Endothelial cell of umbilical vein (primary cell): ENCODE measurements around the gene SCGN. TPM values are rescaled to one million over a fixed set of nuclear protein-coding genes. Genes with fewer than 3 reads are reported as not detected.

Experiments
- BruUV-seq: library from RNA; stranded (reverse); fragments of 400-500 nt; replicated peaks from 2 replicates; lab custom pipeline; 2021; lab: Mats Ljungman, UMichigan
- CTCF ChIA-PET: fragments of 300-600, 350-600 bp; sonication (Branson Sonifier 250); formaldehyde crosslinking; loops from one replicate; lab custom pipeline; 2021; ENCODE audit warnings: antibody characterized with exemption, inconsistent platforms; lab: Charles Lee
- POLR2A ChIA-PET: fragments of 300-600, 350-600 bp; sonication (Branson Sonifier 250); formaldehyde crosslinking; loops from one replicate; lab custom pipeline; 2021; ENCODE audit warnings: antibody characterized with exemption, inconsistent platforms; lab: Charles Lee
- DNase-seq: peaks from one replicate; pipeline ENCODE4 v3.0.0-alpha.2; 2011; ENCODE audit warnings: low read depth, low spot score
- FAIRE-seq: peaks from 2 replicates; lab custom pipeline; 2011; peaks lifted over from hg19 to GRCh38; lab: Jason Lieb, UNC
- H2AFZ ChIP-seq: 2 replicates; pipeline ENCODE4 v1.6.0; 2012; ENCODE audit warnings: low read depth, low read length, control low read depth, inconsistent platforms
- H3K27ac ChIP-seq: 2 replicates; pipeline ENCODE4 v1.5.1; 2011; ENCODE audit warnings: low read depth, mild to moderate bottlenecking, control low read depth, low read length, moderate library complexity; ENCODE audit not compliant: insufficient read depth
- H3K27me3 ChIP-seq, 2 experiments: 2 replicates each; pipeline versions ENCODE4 v1.6.0 to v1.6.1; 2011; ENCODE audit warnings: low read length in 2 of 2, mixed read lengths in 1 of 2; ENCODE audit not compliant: control insufficient read depth in 2 of 2, insufficient read depth in 2 of 2
- H3K36me3 ChIP-seq, 2 experiments: 2 replicates in 1 of 2; 3 replicates in 1 of 2; pipeline ENCODE4 v1.5.1; 2011; ENCODE audit warnings: low read length in 2 of 2, mild to moderate bottlenecking in 1 of 2, moderate library complexity in 1 of 2; ENCODE audit not compliant: control insufficient read depth in 2 of 2, insufficient read depth in 2 of 2; ENCODE audit errors: extremely low read depth in 1 of 2
- H3K4me1 ChIP-seq: 3 replicates; pipeline ENCODE4 v1.5.1; 2011; ENCODE audit warnings: mild to moderate bottlenecking, low read length; ENCODE audit not compliant: control insufficient read depth, insufficient read depth; ENCODE audit errors: extremely low read depth
- H3K4me2 ChIP-seq: 2 replicates; pipeline ENCODE4 v1.6.1; 2011; ENCODE audit warnings: low read length, control low read depth, mixed read lengths; ENCODE audit not compliant: insufficient read depth
- H3K4me3 ChIP-seq, 3 experiments: fragments of 200-600 bp in 1 of 3; sonication (generic), shearing (Covaris generic) in 1 of 3; replicated peaks in 1 of 3; 2 replicates each; pipeline ENCODE4 v1.5.1; 2011 to 2016; ENCODE audit warnings: control low read depth in 3 of 3, low read length in 3 of 3, mild to moderate bottlenecking in 2 of 3, inconsistent platforms in 1 of 3, low read depth in 1 of 3, moderate library complexity in 1 of 3; ENCODE audit not compliant: insufficient read depth in 1 of 3
- H3K79me2 ChIP-seq: 2 replicates; pipeline ENCODE4 v1.6.0; 2012; ENCODE audit warnings: low read length, inconsistent platforms; ENCODE audit not compliant: control insufficient read depth, insufficient read depth
- H3K9ac ChIP-seq: replicated peaks from 2 replicates; pipeline ENCODE3; 2011; ENCODE audit warnings: low read length, control low read depth; ENCODE audit not compliant: insufficient read depth; ENCODE audit errors: extremely low read depth
- H3K9me1 ChIP-seq: replicated peaks from 3 replicates; pipeline ENCODE4 v1.6.0; 2011; ENCODE audit warnings: mild to moderate bottlenecking, low read length; ENCODE audit not compliant: control insufficient read depth, insufficient read depth; ENCODE audit errors: extremely low read depth
- H3K9me3 ChIP-seq: replicated peaks from 2 replicates; pipeline ENCODE4 v1.5.1; 2012; ENCODE audit warnings: low read length, inconsistent platforms; ENCODE audit not compliant: control insufficient read depth, insufficient read depth
- H4K20me1 ChIP-seq: replicated peaks from 2 replicates; pipeline ENCODE3; 2011; ENCODE audit warnings: mild to moderate bottlenecking, low read length; ENCODE audit not compliant: control insufficient read depth, insufficient read depth; ENCODE audit errors: extremely low read depth
- CTCF ChIP-seq, 2 donors: IDR thresholded peaks; 1 replicate in 1 of 2; 2 replicates in 1 of 2; pipeline ENCODE4 v1.5.1; 2011; ENCODE audit warnings: low read length in 2 of 2, mild to moderate bottlenecking in 2 of 2, moderate library complexity in 2 of 2, control low read depth in 1 of 2, inconsistent platforms in 1 of 2, low read depth in 1 of 2; ENCODE audit not compliant: insufficient read depth in 1 of 2; ENCODE audit errors: extremely low read depth in 1 of 2
- EZH2 ChIP-seq: IDR thresholded peaks from 2 replicates; pipeline ENCODE4 v1.6.1; 2012; ENCODE audit warnings: borderline replicate concordance, low read depth, mild to moderate bottlenecking, moderate library complexity, low read length, inconsistent platforms; ENCODE audit not compliant: severe bottlenecking
- FOS ChIP-seq: IDR thresholded peaks from 2 replicates; pipeline ENCODE4 v1.6.1; 2011; ENCODE audit warnings: mild to moderate bottlenecking, low read length, moderate library complexity, borderline replicate concordance; ENCODE audit not compliant: insufficient read depth
- GATA2 ChIP-seq: IDR thresholded peaks from 2 replicates; pipeline ENCODE4 v1.7.0; 2011; ENCODE audit warnings: low read depth, mild to moderate bottlenecking, moderate library complexity, mixed read lengths, low read length; ENCODE audit not compliant: insufficient read length, insufficient read depth
- JUN ChIP-seq: IDR thresholded peaks from 2 replicates; pipeline ENCODE4 v1.6.1; 2011; ENCODE audit warnings: borderline replicate concordance, low read depth; ENCODE audit not compliant: insufficient read length, insufficient read depth
- MYC ChIP-seq: IDR thresholded peaks from one replicate; pipeline ENCODE4 v1.6.1; 2011; ENCODE audit warnings: mild to moderate bottlenecking, low read depth, low read length
- POLR2A ChIP-seq: IDR thresholded peaks from 2 replicates; pipeline ENCODE4 v1.6.1; 2012; ENCODE audit warnings: low read depth, mild to moderate bottlenecking, control low read depth, low read length
- POLR2AphosphoS5 ChIP-seq: IDR thresholded peaks from 2 replicates; pipeline ENCODE4 v1.6.1; 2012; ENCODE audit warnings: low read depth, mild to moderate bottlenecking, control low read depth, low read length, moderate library complexity; ENCODE audit not compliant: insufficient read depth
- dilution Hi-C: fragments of 300-500 bp; cut with MboI; formaldehyde crosslinking; loops from one replicate; pipeline ENCODE4 v1.15.0; 2019; ENCODE audit warnings: low sequenced_read_pairs; ENCODE audit not compliant: extremely low pct_ligation_motif_present
- intact Hi-C: fragments of 100-400 bp; cut with micrococcal nuclease; formaldehyde crosslinking; loops from one replicate; pipeline ENCODE4 v1.10.0; 2022
- polyA plus RNA-seq, 4 experiments: library from polyadenylated mRNA; depleted of rRNA in 3 of 4; stranded (reverse) in 3 of 4; unstranded in 1 of 4; fragments of >200 nt; gene quantifications; 2 replicates each; pipeline versions ENCODE4 v1.2.1 to v1.2.3, GENCODE V29; 2011 to 2012; ENCODE audit warnings: missing spikeins in 1 of 4
- total RNA-seq: library from RNA; stranded (reverse); gene quantifications from 2 replicates; pipeline ENCODE4 v1.2.3, GENCODE V29; 2021
- TF ChIP-seq, protein P1 (sequence below): IDR thresholded peaks from 2 replicates; pipeline ENCODE4 v1.6.1; 2011; ENCODE audit not compliant: insufficient read depth, insufficient read length

Gene SCGN
- total and polyA plus RNA-seq, 2 donors (not counting 3 experiments of a cell fraction or from before 2014, with no cell fraction given) = not detected

DNA sequence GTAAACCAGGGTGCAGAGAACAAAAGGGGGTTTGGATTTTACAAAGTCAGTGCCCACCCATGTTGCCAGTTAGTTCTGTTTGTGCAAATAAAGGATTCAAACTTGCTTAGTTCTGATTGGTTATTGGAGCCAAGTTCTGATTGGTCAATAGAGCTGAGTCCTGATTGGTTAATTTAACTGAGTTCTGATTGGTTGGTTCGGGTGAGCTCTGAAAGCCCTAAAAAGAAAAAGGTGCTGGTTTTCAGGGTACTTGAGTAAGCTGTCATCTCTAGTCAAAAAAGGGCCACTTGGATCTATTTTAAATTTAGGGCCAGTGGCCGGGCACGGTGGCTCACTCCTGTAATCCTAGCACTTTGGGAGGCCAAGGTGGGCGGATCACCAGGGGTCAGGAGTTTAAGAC lies 47.6 kb downstream of the SCGN start:
- no peaks in the 10 kb centered on the region for H3K79me2 ChIP-seq
- peaks cover 0 to 4% of the 10 kb centered on the region in 2 experiments for H3K27me3 ChIP-seq
- CTCF ChIA-PET = interaction anchor here (0.8 to 2.8 kb wide), 3 partner anchors 9 to 20 kb away, joined by 3 to 11 read pairs (median 5); no protein-coding TSS in a partner anchor
- FAIRE-seq (no peak), DNase-seq (no peak)
- no peaks in the 10 kb centered on the region for H3K9me1 ChIP-seq
- no peak overlapping the region for H3K4me2 ChIP-seq
- H3K9me3 ChIP-seq = no peaks in the 10 kb centered on the region
- H3K4me3 ChIP-seq = no peak overlapping the region
- H3K9ac ChIP-seq = no peak overlapping the region
- no peak overlapping the region for H2AFZ ChIP-seq
- POLR2A ChIA-PET = no interaction called here
- H4K20me1 ChIP-seq = no peaks in the 10 kb centered on the region
- intact Hi-C loops = no loop called here
- no peak overlapping the region for H3K27ac ChIP-seq
- TF ChIP-seq FOS = no peak
- no peak for TF ChIP-seq GATA2
- no peak for TF ChIP-seq EZH2
- TF ChIP-seq MYC = no peak
- TF ChIP-seq, protein P1, sequence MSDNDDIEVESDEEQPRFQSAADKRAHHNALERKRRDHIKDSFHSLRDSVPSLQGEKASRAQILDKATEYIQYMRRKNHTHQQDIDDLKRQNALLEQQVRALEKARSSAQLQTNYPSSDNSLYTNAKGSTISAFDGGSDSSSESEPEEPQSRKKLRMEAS = no peak
- no peak for TF ChIP-seq POLR2AphosphoS5
- TF ChIP-seq JUN = no peak
- TF ChIP-seq POLR2A = no peak
- H3K36me3 ChIP-seq = no peaks in the 10 kb centered on the region
- dilution Hi-C loops = no loop called here
- BruUV-seq = no TSS peak
- H3K4me1 ChIP-seq = no peaks in the 10 kb centered on the region

GRCh38 chr6:25700761-25701160 lies 48.7 kb downstream of the SCGN start:
- CTCF ChIA-PET = interaction anchor here (0.8 to 2.8 kb wide), 3 partner anchors 10 to 19 kb away, joined by 3 to 11 read pairs (median 5); no protein-coding TSS in a partner anchor
- FAIRE-seq (no peak), DNase-seq (no peak)
- dilution Hi-C loops = no loop called here
- Histone ChIP-seq H3K79me2 (no peaks in the 10 kb centered on the region), H2AFZ (no peak overlapping the region), H3K9ac (no peak overlapping the region), H4K20me1 (no peaks in the 10 kb centered on the region), H3K9me1 (no peaks in the 10 kb centered on the region), H3K4me1 (no peaks in the 10 kb centered on the region), H3K4me2 (no peak overlapping the region), H3K9me3 (no peaks in the 10 kb centered on the region), H3K36me3 (no peaks in the 10 kb centered on the region), H3K27ac (no peak overlapping the region), H3K27me3 (peaks cover 0 to 4% of the 10 kb centered on the region in 2 experiments), H3K4me3 (no peak overlapping the region)
- POLR2A ChIA-PET = no interaction called here
- TF ChIP-seq FOS (no peak), JUN (no peak), CTCF (IDR thresholded peaks at IDR 0.05; ENCODE audit: extremely low read depth in 1 of 2, insufficient read depth in 1 of 2, low read depth in 1 of 2, low read length in 2 of 2) (no peak), POLR2A (no peak), MYC (no peak), GATA2 (no peak), EZH2 (no peak), POLR2AphosphoS5 (no peak)
- TF ChIP-seq, protein P1 = no peak
- BruUV-seq = no TSS peak
- intact Hi-C loops = no loop called here
